Liver (tissue), 9 donors: ENCODE measurements around the gene TRIO. TPM values are rescaled to one million over a fixed set of nuclear protein-coding genes. Genes with fewer than 3 reads are reported as not detected.

Source experiments
- DNase-seq: peaks from one replicate; pipeline ENCODE4 v3.0.0-alpha.2; 2017; ENCODE audit warnings: low spot score
- H3K27ac ChIP-seq, 2 donors: one replicate each; pipeline ENCODE4 v1.7.0; 2013; ENCODE audit warnings: inconsistent platforms in 2 of 2, low read length in 2 of 2, control low read depth in 1 of 2, low read depth in 1 of 2, mild to moderate bottlenecking in 1 of 2
- H3K27me3 ChIP-seq, 4 donors: one replicate each; pipeline versions ENCODE4 v1.6.1 to v1.7.0; 2013; ENCODE audit warnings: low read length in 3 of 4, inconsistent platforms in 1 of 4, mild to moderate bottlenecking in 1 of 4, moderate library complexity in 1 of 4; ENCODE audit not compliant: control insufficient read depth in 4 of 4, insufficient read depth in 4 of 4
- H3K36me3 ChIP-seq, 4 donors: one replicate each; pipeline versions ENCODE4 v1.6.1 to v1.7.0; 2013; ENCODE audit warnings: low read length in 3 of 4, mild to moderate bottlenecking in 3 of 4, low read depth in 1 of 4, moderate library complexity in 1 of 4; ENCODE audit not compliant: control insufficient read depth in 4 of 4, insufficient read depth in 3 of 4
- H3K4me1 ChIP-seq, 4 donors: one replicate each; pipeline versions ENCODE4 v1.6.1 to v1.7.0; 2013; ENCODE audit warnings: low read length in 3 of 4, mild to moderate bottlenecking in 3 of 4, moderate library complexity in 1 of 4; ENCODE audit not compliant: control insufficient read depth in 4 of 4, insufficient read depth in 4 of 4
- H3K4me3 ChIP-seq, 3 donors: one replicate each; pipeline versions ENCODE4 v1.6.1 to v1.7.0; 2013; ENCODE audit warnings: low read length in 3 of 3, control low read depth in 1 of 3, low read depth in 1 of 3, mild to moderate bottlenecking in 1 of 3
- H3K9ac ChIP-seq, 2 donors: one replicate each; pipeline ENCODE4 v1.7.0; 2013; ENCODE audit warnings: low read length in 2 of 2, mild to moderate bottlenecking in 2 of 2, moderate library complexity in 2 of 2, control low read depth in 1 of 2, low read depth in 1 of 2
- H3K9me3 ChIP-seq, 4 donors: one replicate each; pipeline versions ENCODE4 v1.6.1 to v1.7.0; 2013; ENCODE audit warnings: low read length in 3 of 4; ENCODE audit not compliant: control insufficient read depth in 4 of 4
- ATF3 ChIP-seq: IDR thresholded peaks from 2 replicates; pipeline ENCODE4 v1.6.1; 2016; ENCODE audit warnings: antibody characterized with exemption
- CTCF ChIP-seq: fragments of 150-350 bp; IDR thresholded peaks from 2 replicates; pipeline ENCODE4 v1.5.1; 2017; ENCODE audit warnings: improper control_type of control experiment, low read depth, low read length; ENCODE audit not compliant: missing input control
- EGR1 ChIP-seq, 2 donors: IDR thresholded peaks; 2 replicates each; pipeline ENCODE4 v1.6.1; 2016 to 2018; ENCODE audit warnings: antibody characterized with exemption in 2 of 2, low read depth in 2 of 2
- FOXA1 ChIP-seq: IDR thresholded peaks from 2 replicates; pipeline ENCODE4 v1.6.1; 2016; ENCODE audit warnings: antibody characterized with exemption
- FOXA2 ChIP-seq: IDR thresholded peaks from 2 replicates; pipeline ENCODE4 v1.6.1; 2016; ENCODE audit warnings: antibody characterized with exemption
- GABPA ChIP-seq, 2 donors: IDR thresholded peaks in 1 of 2; conservative IDR thresholded peaks in 1 of 2; 2 replicates each; pipeline ENCODE4 v1.6.1; 2016; ENCODE audit warnings: antibody characterized with exemption in 2 of 2, mild to moderate bottlenecking in 1 of 2, moderate library complexity in 1 of 2
- HNF4A ChIP-seq, 2 donors: conservative IDR thresholded peaks; 2 replicates each; pipeline ENCODE4 v1.6.1; 2016; ENCODE audit warnings: antibody characterized with exemption in 2 of 2, mild to moderate bottlenecking in 2 of 2
- HNF4G ChIP-seq: IDR thresholded peaks from 2 replicates; pipeline ENCODE4 v1.6.1; 2016; ENCODE audit warnings: antibody characterized with exemption
- JUND ChIP-seq, 2 donors: IDR thresholded peaks; 2 replicates each; pipeline ENCODE4 v1.6.1; 2016; ENCODE audit warnings: antibody characterized with exemption in 2 of 2
- MAX ChIP-seq: IDR thresholded peaks from 2 replicates; pipeline ENCODE4 v1.6.1; 2016; ENCODE audit warnings: antibody characterized with exemption
- RAD21 ChIP-seq, 2 donors: IDR thresholded peaks; 2 replicates each; pipeline ENCODE4 v1.6.1; 2016; ENCODE audit warnings: antibody characterized with exemption in 2 of 2, mild to moderate bottlenecking in 2 of 2
- REST ChIP-seq: IDR thresholded peaks from 2 replicates; pipeline ENCODE4 v1.6.1; 2016; ENCODE audit warnings: antibody characterized with exemption, mild to moderate bottlenecking
- SP1 ChIP-seq: IDR thresholded peaks from 2 replicates; pipeline ENCODE4 v1.6.1; 2018; ENCODE audit warnings: antibody characterized with exemption, mild to moderate bottlenecking
- TAF1 ChIP-seq: conservative IDR thresholded peaks from 2 replicates; pipeline ENCODE4 v1.6.1; 2016; ENCODE audit warnings: antibody characterized with exemption, mild to moderate bottlenecking
- YY1 ChIP-seq: IDR thresholded peaks from 2 replicates; pipeline ENCODE4 v1.6.1; 2016; ENCODE audit warnings: antibody characterized with exemption, mild to moderate bottlenecking
- ZBTB33 ChIP-seq: IDR thresholded peaks from 2 replicates; pipeline ENCODE4 v1.6.1; 2016; ENCODE audit warnings: antibody characterized with exemption
- WGBS: extraction: QIAGEN DNeasy Blood & Tissue Kit; methylation state at CpG from one replicate; pipeline ENCODE4 v1.1.7; 2013; 5-methylcytosine and 5-hydroxymethylcytosine counted together
- polyA plus RNA-seq, 2 donors: library from polyadenylated mRNA; stranded (reverse) in 1 of 2; unstranded in 1 of 2; fragments of 200-250 nt in 1 of 2; fragments of >200 nt in 1 of 2; fragmentation: Nextera tagmentation in 1 of 2; extraction: Ambion mirVana in 1 of 2; gene quantifications; one replicate each; pipeline versions ENCODE4 v1.2.1 to v1.2.3, GENCODE V29; 2013 to 2015
- total RNA-seq, 2 donors: library from RNA; depleted of rRNA; stranded (reverse); fragments of >200 nt; gene quantifications; one replicate each; pipeline ENCODE4 v1.2.3, GENCODE V29; 2014
- donor health status: healthy.
- donor health status: healthy.
- donor health status: healthy.
- donor health status: healthy.
- donor health status: healthy.

The TRIO gene
- total and polyA plus RNA-seq, 4 donors: 8.5 to 86.2 (median 16.0) TPM

GRCh38 chr5:14283139-14283538 is 140.0 kb downstream of the TRIO start:
- Histone ChIP-seq H3K9me3 (no peaks in the 10 kb centered on the region), H3K36me3 (peaks cover 0 to 14% (median 1%) of the 10 kb centered on the region in 4 donors), H3K4me1 (no peaks in the 10 kb centered on the region), H3K27ac (no peak overlapping the region), H3K9ac (no peak overlapping the region), H3K4me3 (no peak overlapping the region), H3K27me3 (no peaks in the 10 kb centered on the region)
- no peak for DNase-seq
- no peak for TF ChIP-seq FOXA1
- no peak for TF ChIP-seq HNF4A (conservative IDR thresholded peaks at IDR 0.05)
- TF ChIP-seq TAF1: no peak
- no peak for TF ChIP-seq FOXA2
- no peak for TF ChIP-seq YY1
- TF ChIP-seq ATF3: no peak
- TF ChIP-seq GABPA (IDR thresholded peaks at IDR 0.05 in 1 of 2, conservative IDR thresholded peaks at IDR 0.05 in 1 of 2): no peak
- no peak for TF ChIP-seq RAD21 (IDR thresholded peaks at IDR 0.05)
- no peak for TF ChIP-seq HNF4G
- TF ChIP-seq SP1: no peak
- no peak for TF ChIP-seq ZBTB33
- no peak for TF ChIP-seq JUND (IDR thresholded peaks at IDR 0.05)
- TF ChIP-seq CTCF: no peak
- no peak for TF ChIP-seq EGR1 (IDR thresholded peaks at IDR 0.05; ENCODE audit: low read depth in 2 of 2)
- no peak for TF ChIP-seq REST
- TF ChIP-seq MAX: no peak
- WGBS: 93% methylated on average over 4 of the region's 4 CpGs
